SHP77 (cell line): ENCODE measurements around the gene DCTN2.
A peak's percentile ranks its signal among the peaks of the same experiment; 100 is the strongest.
"Not testable (repeated sequence)": the region's sequence is repeated elsewhere in the genome, so short reads cannot be mapped to it uniquely, and the experiment has no call there.

Source experiments
- DNase-seq, 2 experiments: peaks; one replicate each; lab custom pipeline; 2025; lab: John Stamatoyannopoulos, UW

DCTN2 gene

DNA sequence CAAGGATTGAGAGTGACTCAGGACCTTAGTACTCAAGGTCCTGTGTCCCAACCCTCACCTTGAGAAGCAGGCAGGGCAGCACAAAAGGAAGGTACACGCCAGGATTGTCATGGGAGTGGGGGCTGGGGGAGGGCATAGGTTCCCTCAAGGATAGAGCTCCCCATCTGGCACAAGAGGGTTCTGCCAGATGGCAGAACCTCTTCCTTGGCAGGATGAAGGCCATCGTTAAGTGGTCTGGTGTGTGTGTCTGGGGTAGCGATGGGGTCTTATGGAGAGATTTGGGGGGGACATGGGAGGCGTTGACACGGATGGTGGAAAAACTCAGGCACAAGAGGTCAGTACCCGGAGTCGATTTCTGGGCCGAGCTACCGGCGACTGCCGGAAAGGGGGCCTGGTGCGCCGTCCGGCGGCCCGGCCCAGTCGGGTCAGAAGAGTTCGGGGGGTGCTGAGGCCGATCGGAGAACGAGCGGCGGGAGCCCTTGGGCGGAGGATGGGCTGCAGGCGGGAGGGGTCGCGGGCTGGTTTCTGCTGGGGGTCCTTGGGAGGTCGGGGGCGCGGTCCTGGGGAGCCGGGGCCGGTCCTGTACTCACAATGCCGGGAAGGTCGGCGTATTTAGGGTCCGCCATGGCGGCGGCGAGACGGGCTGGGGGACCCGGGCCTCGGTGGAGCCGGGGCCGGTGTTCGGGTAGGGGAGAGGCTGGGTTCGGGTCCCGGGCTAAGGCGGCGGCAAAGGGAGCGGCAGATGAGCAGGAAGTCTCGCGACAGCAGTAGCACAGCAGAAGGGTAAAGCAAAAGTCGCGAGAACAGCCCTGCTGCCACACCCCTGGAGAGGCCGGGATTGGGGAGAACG is at the start of gene DCTN2:
Gene DCTN2 (minus strand): TSS at position 755 of the 850 bp plus-strand sequence. CDS start 129 bp downstream, at position 626.
- DNase-seq, result peak; percentile 95 to 96

DNA sequence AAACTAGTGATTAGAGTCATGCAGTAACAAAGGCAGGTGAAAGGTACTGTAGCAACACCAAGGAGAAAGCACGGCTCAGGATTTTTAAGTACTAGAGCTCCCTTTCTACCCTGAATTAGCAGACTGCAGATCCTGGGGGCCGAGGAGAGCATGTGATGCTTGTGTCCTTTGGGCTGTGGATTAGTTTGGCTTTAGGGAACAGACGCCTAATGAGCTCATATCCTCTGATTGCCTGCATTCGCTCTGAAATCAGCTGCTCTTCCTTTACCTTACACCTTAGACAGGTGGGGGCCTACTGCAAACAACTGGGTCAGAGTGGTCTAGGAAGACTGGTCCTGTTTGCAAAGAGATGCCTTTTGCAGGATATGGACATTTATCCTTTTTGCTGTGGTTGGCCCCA is 46.2 kb upstream of the DCTN2 start:
- DNase-seq, result no peak

DNA sequence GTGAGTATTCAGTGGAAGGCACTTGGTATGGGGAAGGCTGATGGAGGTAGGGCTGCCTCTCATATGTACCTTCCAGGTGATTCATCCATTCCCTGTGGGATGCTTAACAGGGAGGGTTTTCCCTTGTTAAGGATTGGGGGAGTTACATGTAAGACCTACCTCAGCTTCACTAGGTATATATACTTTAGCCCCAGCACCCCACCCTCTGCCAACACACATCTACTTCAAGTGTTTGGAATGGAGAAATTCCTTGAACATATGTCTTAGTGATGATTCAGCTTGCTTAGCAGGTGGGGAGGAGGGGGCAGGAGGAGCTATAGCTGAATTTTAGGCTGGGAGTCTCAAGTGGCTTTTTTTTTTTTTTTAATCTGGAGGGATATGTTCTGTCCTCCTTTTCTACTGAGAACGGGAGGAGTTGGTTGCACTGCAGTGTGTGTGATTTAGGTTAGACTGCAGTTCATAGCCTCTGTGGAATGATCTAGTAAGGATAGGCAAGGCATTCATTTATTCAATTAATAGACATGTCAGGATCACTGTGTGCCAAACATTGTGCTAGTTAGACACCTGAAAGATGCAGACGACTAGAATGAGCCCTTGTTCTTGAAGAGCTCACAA is 45.7 kb upstream of the DCTN2 start:
- no peak for DNase-seq

DNA sequence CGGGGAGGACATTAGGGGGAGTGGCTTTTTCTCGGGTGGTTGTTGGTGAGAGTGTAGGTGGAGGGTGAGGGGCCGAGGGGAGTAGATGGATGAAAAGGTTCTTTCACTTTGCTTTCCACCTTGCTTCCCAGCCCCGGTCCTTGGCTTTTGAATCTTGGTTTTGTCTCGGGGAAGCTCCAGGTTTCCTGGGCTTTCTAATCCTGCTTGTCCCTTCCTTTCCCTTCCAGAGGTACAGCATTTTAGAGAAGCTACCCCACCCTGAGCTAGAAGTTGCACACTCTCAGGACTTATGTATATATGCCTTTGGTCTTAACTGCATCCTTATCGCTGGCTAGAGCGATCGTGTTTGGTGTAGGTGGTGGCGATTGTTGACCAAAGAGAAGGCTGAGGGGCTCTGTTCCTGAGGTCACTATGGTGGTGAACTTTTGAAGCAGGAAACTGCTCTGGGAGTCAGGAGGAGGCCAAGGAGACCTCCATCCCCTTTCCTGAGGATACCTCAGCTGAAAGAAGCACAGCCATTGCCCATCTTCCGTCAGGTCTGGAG is 44.9 kb upstream of the DCTN2 start:
- DNase-seq, result peak in 1 of 2 experiments; percentile 5

DNA sequence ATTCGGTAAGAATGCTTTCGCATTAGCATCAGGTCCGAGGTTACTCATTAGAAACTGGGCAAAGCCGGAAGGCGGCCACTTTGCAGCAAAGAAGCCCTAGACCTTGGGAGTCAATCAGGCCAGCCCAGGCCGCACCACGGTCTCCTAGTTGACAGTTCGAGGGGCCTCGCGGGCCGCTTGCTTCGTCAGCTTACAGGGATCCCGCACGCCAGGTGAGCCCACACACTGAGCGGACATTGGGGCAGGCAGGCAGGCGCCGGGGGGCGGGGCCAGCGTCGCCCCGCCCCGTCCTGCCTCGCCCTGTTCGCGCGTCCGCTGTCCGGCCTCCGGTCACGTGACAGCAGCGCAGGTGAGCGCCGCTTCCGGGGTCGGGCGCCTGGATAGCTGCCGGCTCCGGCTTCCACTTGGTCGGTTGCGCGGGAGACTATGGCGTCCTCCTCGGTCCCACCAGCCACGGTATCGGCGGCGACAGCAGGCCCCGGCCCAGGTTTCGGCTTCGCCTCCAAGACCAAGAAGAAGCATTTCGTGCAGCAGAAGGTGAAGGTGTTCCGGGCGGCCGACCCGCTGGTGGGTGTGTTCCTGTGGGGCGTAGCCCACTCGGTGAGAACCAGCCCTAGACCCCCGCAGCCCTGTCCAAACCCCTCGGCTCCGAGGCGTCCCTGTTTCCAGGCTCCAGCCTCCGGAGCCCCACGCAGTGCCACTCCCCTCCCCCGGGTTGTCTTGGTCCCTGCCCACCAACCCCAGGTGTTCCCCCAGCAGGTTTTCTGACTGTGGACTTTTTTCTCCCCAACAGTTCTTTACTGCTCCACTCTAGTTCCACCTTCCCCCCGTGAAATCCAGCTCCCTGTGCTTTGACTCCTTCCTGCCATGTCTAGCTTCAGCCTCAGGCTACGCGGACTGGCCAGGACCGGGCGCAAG is 44.1 kb upstream of the DCTN2 start, which contains the start of gene PIP4K2C:
Gene PIP4K2C (plus strand): TSS at position 329 of the 918 bp plus-strand sequence. CDS start 98 bp downstream, at position 427.
- peak; percentile 72 to 90 for DNase-seq

DNA sequence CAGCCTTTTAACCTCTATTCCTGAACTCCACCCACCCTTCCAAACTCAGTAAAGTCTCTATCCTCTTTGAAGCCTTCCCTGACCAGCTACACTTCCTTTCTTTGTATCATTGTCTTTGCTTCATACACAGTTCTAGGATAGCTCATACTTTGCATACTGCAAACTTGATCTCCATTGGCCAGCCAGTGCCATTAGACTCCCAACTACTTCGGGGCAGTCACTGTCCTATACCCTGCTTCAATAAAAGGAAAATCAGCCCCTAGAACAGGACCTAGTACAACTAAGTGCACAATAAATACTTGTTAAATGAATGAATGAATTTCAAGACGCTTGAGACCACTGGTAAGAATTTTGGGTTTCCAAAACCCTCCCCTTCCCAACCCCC is 43.5 kb upstream of the DCTN2 start:
- DNase-seq, result no peak

DNA sequence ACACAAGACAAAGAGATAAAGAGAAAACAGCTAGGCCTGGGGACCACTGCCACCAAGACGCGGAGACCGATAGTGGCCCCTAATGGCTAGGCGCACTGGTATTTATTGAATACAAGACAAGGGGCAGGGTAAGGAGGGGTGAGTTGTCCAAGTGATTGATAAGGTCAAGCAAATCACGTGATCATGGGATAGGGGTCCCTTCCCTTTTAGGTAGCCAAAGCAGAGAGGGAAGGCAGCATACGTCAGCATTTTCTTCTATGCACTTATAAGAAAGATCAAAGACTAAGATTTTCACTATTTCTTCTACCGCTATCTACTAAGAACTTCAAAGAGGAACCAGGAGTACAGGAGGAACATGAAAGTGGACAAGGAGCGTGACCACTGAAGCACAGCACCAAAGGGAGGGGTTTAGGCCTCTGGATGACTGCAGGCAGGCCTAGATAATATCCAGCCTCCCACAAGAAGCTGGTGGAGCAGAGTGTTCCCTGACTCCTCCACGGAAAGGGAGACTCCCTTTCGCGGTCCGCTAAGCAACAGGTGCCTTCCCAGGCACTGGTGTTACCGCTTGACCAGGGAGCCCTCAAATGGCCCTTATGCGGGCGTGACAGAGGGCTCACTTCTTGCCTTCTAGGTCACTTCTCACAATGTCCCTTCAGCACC is 42.1 kb upstream of the DCTN2 start:
- DNase-seq, result not testable (repeated sequence)

DNA sequence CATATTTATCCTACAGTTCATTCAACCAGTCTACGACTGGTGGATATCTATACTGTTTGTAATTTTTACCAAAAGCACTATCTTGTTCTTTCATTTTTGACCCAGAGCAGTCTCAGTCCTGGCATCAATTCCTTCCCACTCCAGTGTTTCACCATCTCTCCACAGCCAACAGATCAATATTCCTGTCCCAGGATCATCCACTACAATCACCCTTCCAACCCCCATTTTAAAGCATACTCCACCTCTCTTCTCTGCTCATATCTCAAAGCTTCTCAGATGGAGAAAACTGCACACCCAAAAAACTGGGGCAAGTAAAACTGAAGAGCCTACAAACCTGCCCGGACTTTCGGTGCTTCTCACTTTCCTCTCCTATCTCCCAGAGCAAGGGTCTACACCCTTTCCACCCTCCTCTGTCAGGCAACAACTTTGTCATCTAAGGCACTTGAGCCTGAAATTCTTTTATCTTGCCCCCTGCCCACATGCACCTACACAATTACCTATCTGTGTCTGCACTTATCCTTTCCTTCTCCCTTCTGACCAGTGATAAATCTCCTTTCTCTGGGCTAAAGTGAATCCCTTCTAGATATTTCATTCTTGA is 39.9 kb upstream of the DCTN2 start:
- no peak for DNase-seq

DNA sequence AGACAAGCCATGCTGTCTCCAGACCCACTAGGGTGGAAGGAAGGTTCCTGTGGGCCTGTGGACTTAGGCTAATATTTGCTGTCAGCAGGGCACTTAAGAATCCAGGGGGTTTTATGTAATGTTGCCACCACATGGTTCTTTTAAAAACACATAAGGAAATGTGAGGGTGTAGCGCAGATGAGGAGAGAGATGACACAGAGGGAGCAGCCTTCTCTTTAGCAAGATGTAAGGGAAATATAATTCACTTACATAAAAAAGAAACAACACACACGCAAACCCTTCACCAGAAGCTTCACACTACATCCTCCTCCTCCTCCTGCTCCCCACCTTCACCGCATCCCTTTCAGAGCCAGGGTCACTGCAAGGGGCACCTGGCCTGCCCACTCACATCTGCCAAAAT is 39.1 kb upstream of the DCTN2 start:
- DNase-seq, result no peak

DNA sequence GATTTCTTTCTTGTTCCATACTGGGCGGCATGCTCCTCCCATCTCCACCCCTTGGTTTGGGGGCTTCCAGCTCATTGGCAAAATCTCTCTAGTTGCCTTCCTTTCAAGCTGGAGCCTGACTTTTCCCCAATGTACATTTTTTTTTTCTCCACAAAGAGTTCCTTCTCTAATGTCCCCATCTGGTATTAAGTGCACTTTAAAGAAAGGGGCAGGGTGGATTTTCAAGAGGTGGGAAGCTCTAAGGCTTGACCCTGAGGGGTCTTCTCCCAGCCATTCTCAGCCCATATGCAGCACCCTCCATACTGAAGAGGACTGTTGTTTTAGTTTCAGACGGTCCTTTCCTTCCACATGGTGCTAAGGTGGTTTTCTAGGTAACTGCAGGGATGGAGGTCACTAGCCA is 38.2 kb upstream of the DCTN2 start:
- no peak for DNase-seq

DNA sequence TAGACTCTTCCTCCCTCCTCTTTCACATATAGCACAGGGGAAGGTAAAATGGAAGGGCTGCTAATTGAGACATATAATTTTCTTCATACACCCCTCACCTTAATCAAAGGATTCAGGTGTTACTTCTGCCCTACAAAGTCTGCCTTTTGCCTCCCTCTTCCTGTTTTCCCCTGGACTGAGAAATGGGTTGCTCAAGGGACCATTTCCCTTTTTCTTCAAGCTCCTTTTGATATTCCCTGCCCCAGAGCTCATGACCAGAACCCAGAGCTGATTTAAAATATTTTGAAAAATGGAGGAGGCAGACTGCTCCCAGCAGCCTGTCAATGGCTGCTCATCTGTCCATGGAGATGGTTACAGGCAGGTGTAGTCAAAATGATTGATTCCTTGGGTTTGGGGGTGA is 37.7 kb upstream of the DCTN2 start:
- no peak for DNase-seq

DNA sequence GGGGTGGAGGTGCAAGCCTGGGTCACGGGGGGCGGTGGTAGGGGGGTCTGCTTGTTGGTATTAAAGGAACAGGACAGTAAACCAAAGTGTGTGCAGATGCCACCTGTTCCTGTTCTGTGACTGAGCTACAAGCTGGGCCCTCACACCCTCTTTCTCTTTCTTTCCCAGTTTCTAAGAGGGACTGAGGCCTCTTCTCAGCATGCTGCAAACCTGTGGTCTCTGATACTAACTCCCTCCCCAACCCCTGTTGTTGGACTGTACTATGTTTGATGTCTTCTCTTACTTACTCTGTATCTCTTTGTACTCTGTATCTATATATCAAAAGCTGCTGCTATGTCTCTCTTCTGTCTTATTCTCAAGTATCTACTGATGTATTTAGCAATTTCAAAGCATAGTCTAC is 37.1 kb upstream of the DCTN2 start:
- no peak for DNase-seq

DNA sequence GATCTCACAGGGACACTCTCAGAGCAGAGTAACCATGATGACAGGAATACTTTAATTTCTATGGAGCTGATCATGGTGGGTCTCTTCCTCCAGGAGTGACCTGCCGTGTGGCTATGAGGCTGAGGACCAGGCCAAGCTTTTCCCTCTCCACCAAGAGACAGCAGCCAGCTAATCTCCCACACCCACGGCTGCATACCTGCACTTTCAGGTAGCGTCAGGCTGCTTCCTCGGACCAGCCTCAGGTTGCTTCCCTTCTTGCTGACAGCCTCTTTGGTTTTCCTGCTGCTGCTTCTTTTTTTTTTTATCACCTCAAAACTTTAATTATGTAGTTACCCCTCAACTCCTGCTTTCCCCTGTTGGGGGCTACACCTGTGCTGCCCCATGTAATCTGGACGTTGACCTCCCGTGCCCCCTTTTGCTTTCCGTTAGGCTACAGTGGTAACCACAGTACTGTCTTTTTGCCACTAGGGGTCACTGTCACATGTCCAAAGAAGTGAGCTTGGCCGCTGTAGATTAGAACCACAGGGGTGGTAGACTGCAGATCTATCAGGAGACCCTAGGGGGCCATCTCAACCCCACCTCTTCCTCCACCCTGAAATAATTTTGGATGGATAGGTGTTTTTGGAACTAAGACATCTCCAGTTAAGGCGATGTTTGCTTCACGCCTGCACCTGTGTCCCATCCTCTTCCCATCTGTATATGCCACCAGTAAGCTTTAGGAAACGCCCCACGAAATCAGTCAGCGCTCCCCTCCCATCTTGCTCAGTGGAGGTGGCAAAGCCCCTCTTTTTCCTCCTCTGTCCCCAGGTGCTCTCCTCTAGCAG is 36.2 kb upstream of the DCTN2 start:
- peak; percentile 81 to 83 for DNase-seq

DNA sequence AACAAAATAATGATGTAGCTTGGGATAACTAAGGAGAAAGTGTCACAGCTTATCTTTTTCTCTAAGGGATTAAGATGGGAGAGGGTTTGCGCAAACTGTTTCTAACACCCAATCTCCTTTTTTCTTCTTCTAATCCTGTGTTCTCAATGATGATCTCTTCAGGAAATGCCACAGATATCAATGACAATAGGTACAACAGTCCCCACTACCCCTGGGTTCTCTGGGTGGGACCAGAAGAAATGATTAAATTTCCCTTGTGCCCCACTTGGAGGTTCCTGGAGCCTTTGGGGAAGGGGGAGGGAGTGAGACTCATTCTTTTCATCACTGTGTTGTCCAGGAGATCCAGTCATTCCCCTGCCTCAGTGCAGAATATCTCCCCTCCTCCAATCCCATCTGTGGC is 35.4 kb upstream of the DCTN2 start:
- no peak for DNase-seq

DNA sequence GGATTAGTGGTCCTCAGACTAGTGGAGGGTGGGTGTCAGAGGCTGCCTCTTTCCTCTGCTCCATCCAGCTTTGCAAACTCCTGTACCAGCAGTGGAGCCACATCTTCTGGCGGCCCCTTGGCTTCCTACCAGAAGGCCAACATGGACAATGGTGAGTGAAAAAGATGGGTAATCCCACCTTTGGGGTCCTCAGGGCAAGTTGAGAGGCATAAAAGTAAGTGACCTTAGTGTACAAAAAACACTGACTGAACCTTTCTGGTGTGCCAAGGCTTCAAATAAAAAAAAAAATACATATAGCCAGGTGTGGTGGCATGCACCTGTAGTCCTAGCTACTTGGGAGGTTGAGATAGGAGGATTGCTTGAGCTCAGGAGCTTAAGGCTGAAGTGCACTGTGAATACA is 34.8 kb upstream of the DCTN2 start:
- no peak for DNase-seq

DNA sequence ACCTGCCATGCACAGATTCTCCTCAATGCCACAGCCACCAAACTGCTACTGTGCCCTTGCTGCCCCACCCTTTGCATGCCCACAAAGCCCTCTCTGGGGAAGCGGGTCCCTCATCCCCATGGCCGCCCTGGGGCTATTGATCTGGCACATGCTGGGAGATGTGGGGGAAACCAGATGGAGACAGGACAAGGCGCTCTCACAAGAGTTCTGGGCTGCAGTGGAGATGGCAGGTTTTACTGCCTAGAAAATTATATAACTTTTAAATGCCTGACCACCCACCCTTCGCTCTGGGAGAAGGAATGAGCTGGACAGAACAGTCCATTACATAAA is 33.4 kb upstream of the DCTN2 start:
- no peak for DNase-seq

DNA sequence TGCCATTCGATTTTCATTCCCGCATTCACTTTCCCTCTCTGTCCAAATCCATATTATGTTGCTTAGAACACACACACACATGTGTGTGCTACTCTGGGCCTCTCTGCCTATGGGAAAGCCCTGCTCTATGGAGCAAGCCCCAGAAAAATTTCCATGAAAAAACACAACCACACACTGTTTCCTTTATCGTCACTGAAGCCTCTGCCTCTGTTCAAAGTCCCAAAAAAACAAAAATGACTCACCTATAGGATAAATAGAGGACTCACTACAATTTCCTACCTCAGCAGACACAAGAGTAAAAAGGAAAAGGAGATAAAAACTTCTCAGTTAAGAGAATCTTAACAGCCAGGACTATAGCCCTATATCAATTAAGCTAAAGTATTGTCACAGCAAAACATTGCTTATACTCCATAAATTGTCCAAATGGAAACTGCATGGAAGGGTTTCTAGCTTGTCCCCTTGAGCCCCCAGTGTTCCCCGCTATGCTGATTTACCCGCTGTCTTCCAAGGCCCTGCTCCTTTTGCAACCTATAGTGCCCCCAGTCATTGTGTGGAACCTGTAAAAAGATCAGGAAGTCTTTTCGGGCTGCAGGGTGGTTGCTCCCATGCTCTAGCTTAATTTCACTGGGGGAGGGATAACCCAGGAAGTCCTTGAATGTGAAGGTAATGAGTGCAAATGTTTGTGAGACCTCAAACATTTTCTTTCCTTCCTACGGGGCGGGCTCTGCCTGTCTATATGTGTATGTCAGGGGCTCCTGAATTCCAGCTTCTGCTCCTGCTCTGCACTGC is 32.9 kb upstream of the DCTN2 start:
- DNase-seq, result no peak

DNA sequence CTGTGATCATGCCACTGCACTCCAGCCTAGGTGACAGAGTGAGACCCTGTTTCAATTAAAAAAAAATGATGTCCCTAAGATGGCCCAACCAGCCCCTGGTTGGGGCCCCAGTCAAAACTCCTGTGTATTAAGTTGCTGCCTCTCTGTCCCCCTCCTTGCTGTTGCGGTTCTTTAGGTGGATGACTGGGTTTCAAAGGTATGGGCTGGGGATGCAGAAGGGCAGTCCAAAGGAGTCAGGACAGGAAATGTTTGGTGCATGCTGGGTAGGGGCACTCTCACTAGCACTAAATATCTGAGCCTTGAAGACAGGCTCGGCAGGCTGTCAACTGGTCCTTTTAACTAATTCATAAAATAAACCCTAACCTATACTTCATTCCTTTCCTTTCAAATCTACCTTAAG is 32.0 kb upstream of the DCTN2 start:
- no peak for DNase-seq

DNA sequence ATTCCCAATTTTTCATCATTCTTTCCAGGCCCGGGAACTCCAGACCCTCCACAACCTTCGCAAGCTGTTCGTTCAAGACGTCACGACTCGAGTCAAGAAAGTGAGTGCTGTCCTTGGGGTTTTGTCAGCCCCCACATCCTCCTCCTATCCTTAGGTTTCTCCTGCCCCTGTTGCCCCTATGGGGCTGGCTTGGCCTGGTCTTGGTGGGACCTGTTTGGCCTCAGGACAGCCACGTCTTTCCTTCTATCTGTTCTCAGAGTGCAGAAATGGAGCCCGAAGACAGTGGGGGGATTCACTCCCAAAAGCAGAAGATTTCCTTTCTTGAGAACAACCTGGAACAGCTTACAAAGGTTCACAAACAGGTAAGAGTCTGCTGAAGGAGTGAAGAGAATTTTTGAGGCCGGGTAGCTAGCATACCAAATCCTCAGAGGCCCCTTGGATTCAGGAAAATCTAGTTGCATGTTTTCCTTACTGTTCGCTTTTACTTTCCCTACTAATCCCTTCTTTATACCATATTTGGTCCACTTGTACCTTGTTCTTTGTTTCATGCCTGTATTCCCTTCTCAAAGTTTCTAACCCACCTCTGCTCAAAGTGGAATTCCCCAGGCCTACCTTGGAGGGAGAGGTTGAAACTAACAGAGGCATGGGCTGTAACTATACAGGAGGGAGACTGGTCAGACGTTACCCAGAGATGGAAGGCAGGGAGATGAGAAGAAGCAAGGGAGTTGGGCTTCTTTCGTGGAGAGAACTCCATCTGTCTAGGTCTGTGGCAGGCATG is 31.2 kb upstream of the DCTN2 start:
- DNase-seq, result no peak
